ENCODE results near the gene ZNF792.

GRCh38 chr19:34991542-34992333, 27.7 kb upstream of the ZNF792 start:
- TF ChIP-seq CTCF (IDR thresholded peaks at IDR 0.05; ENCODE audit: low read length) (no peak), EZH2 (IDR thresholded peaks at IDR 0.05; ENCODE audit: borderline replicate concordance, low read length) (no peak)
